CD4-positive, alpha-beta memory T cell (primary cell): Measurements from ENCODE around the gene GDPD2. TPM values are rescaled to one million over a fixed set of nuclear protein-coding genes. Genes with fewer than 3 reads are reported as not detected.

Experiments
- CTCF ChIA-PET: fragments of 350-600 bp; sonication (Branson Sonifier 250); formaldehyde crosslinking; loops from one replicate; lab custom pipeline; 2021; ENCODE audit warnings: inconsistent platforms; ENCODE audit not compliant: partially characterized antibody; lab: Charles Lee
- POLR2A ChIA-PET: fragments of 350-600 bp; sonication (Branson Sonifier 250); formaldehyde crosslinking; loops from one replicate; lab custom pipeline; 2021; ENCODE audit not compliant: partially characterized antibody; lab: Charles Lee
- DNase-seq, 5 donors: peaks; one replicate each; pipeline versions ENCODE4 v3.0.0 to v3.0.0-alpha.2; 2020 to 2022; ENCODE audit warnings: mixed read lengths in 1 of 5
- H3K27ac ChIP-seq: one replicate; pipeline ENCODE4 v1.7.0; 2013; ENCODE audit warnings: low read depth, low read length
- H3K27me3 ChIP-seq: 2 replicates; pipeline ENCODE4 v1.7.0; 2013; ENCODE audit warnings: mild to moderate bottlenecking, low read length, moderate library complexity; ENCODE audit not compliant: insufficient read depth
- H3K36me3 ChIP-seq: 2 replicates; pipeline ENCODE4 v1.7.0; 2013; ENCODE audit warnings: mild to moderate bottlenecking, low read length, moderate library complexity; ENCODE audit not compliant: insufficient read depth
- H3K4me1 ChIP-seq: 2 replicates; pipeline ENCODE4 v1.7.0; 2013; ENCODE audit warnings: mild to moderate bottlenecking, low read length, moderate library complexity; ENCODE audit not compliant: insufficient read depth
- H3K4me3 ChIP-seq, 2 donors: one replicate each; pipeline ENCODE4 v1.7.0; 2013; ENCODE audit warnings: low read length in 2 of 2, mild to moderate bottlenecking in 1 of 2
- H3K9me3 ChIP-seq, 2 donors: one replicate each; pipeline ENCODE4 v1.7.0; 2013; ENCODE audit warnings: low read length in 2 of 2, control low read depth in 1 of 2; ENCODE audit not compliant: control insufficient read depth in 1 of 2
- H3K27ac Mint-ChIP-seq, 7 donors: one replicate each; pipeline ENCODE4 v1.8.0; 2020 to 2021; ENCODE audit warnings: mixed read lengths in 7 of 7, mild to moderate bottlenecking in 6 of 7, inconsistent platforms in 3 of 7, moderate library complexity in 3 of 7
- H3K27me3 Mint-ChIP-seq, 2 donors: one replicate each; pipeline ENCODE4 v1.8.0; 2020 to 2021; ENCODE audit warnings: mixed read lengths in 2 of 2
- H3K36me3 Mint-ChIP-seq, 2 donors: one replicate each; pipeline ENCODE4 v1.8.0; 2020 to 2021; ENCODE audit warnings: mixed read lengths in 2 of 2, inconsistent platforms in 1 of 2, mild to moderate bottlenecking in 1 of 2
- H3K4me1 Mint-ChIP-seq, 4 donors: one replicate each; pipeline ENCODE4 v1.8.0; 2020 to 2021; ENCODE audit warnings: mixed read lengths in 4 of 4, mild to moderate bottlenecking in 1 of 4
- H3K4me3 Mint-ChIP-seq, 8 donors: one replicate each; pipeline ENCODE4 v1.8.0; 2020 to 2021; ENCODE audit warnings: mixed read lengths in 8 of 8, mild to moderate bottlenecking in 7 of 8, moderate library complexity in 6 of 8, inconsistent platforms in 3 of 8
- H3K9me3 Mint-ChIP-seq, 8 donors: one replicate each; pipeline ENCODE4 v1.8.0; 2020 to 2021; ENCODE audit warnings: mixed read lengths in 8 of 8, mild to moderate bottlenecking in 5 of 8, inconsistent platforms in 3 of 8, moderate library complexity in 1 of 8
- intact Hi-C: fragments of 100-400 bp; cut with micrococcal nuclease; formaldehyde crosslinking; loops from one replicate; pipeline ENCODE4 v1.15.1; 2023
- polyA plus RNA-seq, 2 donors: library from polyadenylated mRNA; unstranded; fragments of 300-500 nt; fragmentation: Illumina TruSeq; gene quantifications; one replicate each; pipeline ENCODE4 v1.2.3, GENCODE V29; 2021
- total RNA-seq, 2 experiments: library from RNA; stranded (reverse); gene quantifications; one replicate each; pipeline ENCODE4 v1.2.3, GENCODE V29; 2021

Gene GDPD2
- total and polyA plus RNA-seq, 4 experiments from 2014 or later: not detected

DNA sequence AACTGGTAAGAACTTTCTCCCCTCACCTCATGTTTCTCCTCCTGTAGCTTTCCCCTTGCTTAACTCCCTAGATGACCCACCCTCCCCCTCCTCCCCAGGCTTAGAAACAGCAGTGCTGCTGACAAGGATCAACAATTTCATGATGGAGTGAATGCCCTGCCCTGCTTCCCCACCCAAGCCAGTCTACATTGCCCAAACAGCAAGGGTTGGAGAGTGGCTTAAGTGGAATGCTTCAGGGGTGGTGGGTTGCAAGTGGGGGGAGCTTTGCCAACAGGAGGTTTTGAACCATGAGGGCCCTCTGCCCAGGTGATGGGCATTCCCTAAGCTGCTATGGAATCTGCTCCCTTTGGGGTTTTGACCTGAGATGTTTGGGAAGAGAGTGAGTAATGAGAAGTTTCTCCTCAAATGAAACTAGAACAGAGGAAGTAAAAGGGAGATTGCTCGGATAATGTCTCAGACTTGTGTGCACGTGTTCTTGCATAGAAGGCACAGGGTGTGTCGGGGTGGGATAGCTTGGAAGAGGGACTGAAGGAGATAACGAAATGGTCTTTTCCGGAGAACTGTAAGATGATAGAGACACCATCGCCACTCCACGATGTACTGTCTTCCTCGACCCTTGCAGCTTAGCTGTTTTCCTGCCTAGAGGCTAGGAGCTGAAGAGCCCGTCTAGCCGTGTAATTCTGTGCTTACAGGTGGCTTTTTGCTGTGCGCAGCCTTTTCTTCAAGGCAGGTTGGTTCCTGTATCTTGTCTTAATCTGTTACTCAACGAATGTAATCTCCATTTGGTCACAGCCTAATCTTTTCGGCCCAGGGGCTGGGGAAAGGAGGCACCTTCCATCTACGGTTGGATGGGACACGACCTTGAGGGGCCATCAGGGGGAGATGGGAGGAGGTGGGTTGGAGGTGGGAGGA is 10.1 kb downstream of the GDPD2 start:
- Histone ChIP-seq H3K4me1 (peaks cover 7% of the 10 kb centered on the region), H3K36me3 (no peaks in the 10 kb centered on the region), H3K27me3 (no peaks in the 10 kb centered on the region), H3K27ac (peak overlapping the region; percentile 11), H3K9me3 (no peaks in the 10 kb centered on the region), H3K4me3 (peak overlapping the region in 1 of 2 donors; percentile 82)
- Mint-ChIP-seq H3K27me3 (peaks cover 0 to 2% of the 10 kb centered on the region in 2 donors), H3K4me1 (peaks cover 2 to 26% (median 7%) of the 10 kb centered on the region in 4 donors), H3K9me3 (no peaks in the 10 kb centered on the region), H3K27ac (peak overlapping the region; percentile 86 to 95 (median 94)), H3K36me3 (peaks cover 0 to 3% of the 10 kb centered on the region in 2 donors), H3K4me3 (peak overlapping the region; percentile 89 to 95 (median 92))
- ChIA-PET CTCF (interaction anchor here (0.7 to 3.9 kb wide), 15 partner anchors 12 to 299 kb away, joined by 3 to 29 read pairs (median 4); partner anchors contain the start of genes DLG3 and IGBP1), POLR2A (interaction anchor here (0.9 to 3.2 kb wide), 6 partner anchors 11 to 300 kb away, joined by 3 to 19 read pairs (median 10); partner anchors contain the start of genes DLG3, IGBP1, KIF4A and PDZD11)
- DNase-seq: no peak
- intact Hi-C loops: loop anchor here (5.0 to 10.0 kb wide), 3 partner anchors 108 to 941 kb away; partner anchors contain the start of gene KIF4A

DNA sequence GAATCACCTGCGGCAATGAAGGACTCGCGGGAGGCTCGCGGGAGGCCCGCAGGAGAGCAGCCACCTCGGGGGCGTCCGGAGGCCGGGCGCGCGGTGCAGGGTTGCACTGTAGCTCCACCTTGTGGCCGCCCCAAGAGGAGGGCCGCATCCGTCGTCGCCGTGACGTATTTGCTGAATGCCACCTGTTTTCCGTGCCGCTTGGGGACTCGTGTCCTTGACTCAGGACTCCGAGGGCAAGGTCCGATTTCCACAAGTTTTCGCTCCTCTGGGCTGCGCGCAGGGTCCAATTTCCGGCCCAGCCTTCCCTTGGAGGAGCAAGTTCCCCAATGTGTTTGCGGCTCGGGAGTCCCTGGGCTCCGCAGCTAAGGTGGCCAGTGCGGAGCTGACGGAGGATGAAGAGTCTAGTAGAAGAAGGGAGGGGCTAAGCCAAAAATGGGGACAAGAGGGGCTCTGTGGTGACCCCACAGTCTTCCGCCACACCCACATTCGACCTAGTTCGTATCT is 10.8 kb downstream of the GDPD2 start:
- Histone ChIP-seq H3K27ac (peak overlapping the region; percentile 40), H3K9me3 (no peaks in the 10 kb centered on the region), H3K36me3 (no peaks in the 10 kb centered on the region), H3K4me1 (peaks cover 9% of the 10 kb centered on the region), H3K27me3 (no peaks in the 10 kb centered on the region), H3K4me3 (peak overlapping the region; percentile 69 to 82)
- ChIA-PET CTCF (interaction anchor here (1.1 to 3.9 kb wide), 14 partner anchors 11 to 300 kb away, joined by 3 to 29 read pairs (median 4); partner anchors contain the start of genes DLG3 and IGBP1), POLR2A (interaction anchor here (1.4 to 3.2 kb wide), 6 partner anchors 11 to 300 kb away, joined by 3 to 19 read pairs (median 13); partner anchors contain the start of genes DLG3 and IGBP1)
- peak; percentile 73 to 76 (median 76) for DNase-seq
- Mint-ChIP-seq H3K4me3 (peak overlapping the region; percentile 89 to 95 (median 92)), H3K36me3 (peaks cover 0 to 3% of the 10 kb centered on the region in 2 donors), H3K9me3 (no peaks in the 10 kb centered on the region), H3K4me1 (peaks cover 2 to 27% (median 11%) of the 10 kb centered on the region in 4 donors), H3K27ac (peak overlapping the region; percentile 86 to 95 (median 94)), H3K27me3 (peaks cover 0 to 2% of the 10 kb centered on the region in 2 donors)
- intact Hi-C loops: loop anchor here (1.0 to 10.0 kb wide), 7 partner anchors 21 to 942 kb away; partner anchors contain the start of genes IGBP1 and KIF4A

DNA sequence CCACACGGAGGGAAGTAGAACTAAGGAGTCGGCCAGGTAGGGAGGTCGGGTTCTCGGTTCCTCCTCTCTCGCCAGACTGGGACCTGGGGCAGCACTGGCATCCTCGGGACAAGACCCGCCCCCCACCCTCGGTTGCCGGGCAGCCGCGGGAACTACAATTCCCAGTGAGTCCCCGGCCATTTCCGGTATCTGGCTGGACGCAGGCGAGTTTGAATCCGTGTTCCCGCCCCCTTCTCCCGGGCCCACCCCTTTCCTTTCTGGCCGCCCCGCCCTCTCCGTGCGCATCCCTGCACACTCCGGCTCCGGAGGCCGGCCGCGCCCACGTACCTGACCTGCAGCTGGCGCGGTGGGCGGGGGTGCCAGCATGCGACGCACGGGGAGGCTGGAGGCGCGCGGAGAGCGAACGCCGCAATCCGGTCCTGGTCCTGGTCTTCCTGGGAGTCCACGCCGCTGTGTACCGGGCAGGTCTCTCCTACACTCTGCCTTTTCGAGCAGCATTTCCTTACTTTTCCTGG is 11.3 kb downstream of the GDPD2 start:
- Mint-ChIP-seq H3K27me3 (peaks cover 0 to 2% of the 10 kb centered on the region in 2 donors), H3K4me3 (peak overlapping the region; percentile 89 to 95 (median 92)), H3K27ac (peak overlapping the region; percentile 86 to 95 (median 94)), H3K4me1 (peaks cover 2 to 27% (median 13%) of the 10 kb centered on the region in 4 donors), H3K36me3 (peaks cover 0 to 3% of the 10 kb centered on the region in 2 donors), H3K9me3 (no peaks in the 10 kb centered on the region)
- H3K36me3 ChIP-seq: no peaks in the 10 kb centered on the region
- peak overlapping the region; percentile 69 to 82 for H3K4me3 ChIP-seq
- ChIA-PET CTCF (interaction anchor here (1.2 to 3.9 kb wide), 10 partner anchors 17 to 301 kb away, joined by 3 to 29 read pairs (median 4); partner anchors contain the start of gene IGBP1), POLR2A (interaction anchor here (1.2 to 3.2 kb wide), 7 partner anchors 10 to 301 kb away, joined by 3 to 19 read pairs (median 12); partner anchors contain the start of genes DLG3, IGBP1, KIF4A and PDZD11)
- peak overlapping the region; percentile 40 for H3K27ac ChIP-seq
- intact Hi-C loops: loop anchor here (1.0 to 10.0 kb wide), 7 partner anchors 20 to 942 kb away; partner anchors contain the start of genes IGBP1 and KIF4A
- DNase-seq: peak in 2 of 5 donors; percentile 23 to 51
- H3K4me1 ChIP-seq: peaks cover 12% of the 10 kb centered on the region
- H3K9me3 ChIP-seq: no peaks in the 10 kb centered on the region
- H3K27me3 ChIP-seq: no peaks in the 10 kb centered on the region

DNA sequence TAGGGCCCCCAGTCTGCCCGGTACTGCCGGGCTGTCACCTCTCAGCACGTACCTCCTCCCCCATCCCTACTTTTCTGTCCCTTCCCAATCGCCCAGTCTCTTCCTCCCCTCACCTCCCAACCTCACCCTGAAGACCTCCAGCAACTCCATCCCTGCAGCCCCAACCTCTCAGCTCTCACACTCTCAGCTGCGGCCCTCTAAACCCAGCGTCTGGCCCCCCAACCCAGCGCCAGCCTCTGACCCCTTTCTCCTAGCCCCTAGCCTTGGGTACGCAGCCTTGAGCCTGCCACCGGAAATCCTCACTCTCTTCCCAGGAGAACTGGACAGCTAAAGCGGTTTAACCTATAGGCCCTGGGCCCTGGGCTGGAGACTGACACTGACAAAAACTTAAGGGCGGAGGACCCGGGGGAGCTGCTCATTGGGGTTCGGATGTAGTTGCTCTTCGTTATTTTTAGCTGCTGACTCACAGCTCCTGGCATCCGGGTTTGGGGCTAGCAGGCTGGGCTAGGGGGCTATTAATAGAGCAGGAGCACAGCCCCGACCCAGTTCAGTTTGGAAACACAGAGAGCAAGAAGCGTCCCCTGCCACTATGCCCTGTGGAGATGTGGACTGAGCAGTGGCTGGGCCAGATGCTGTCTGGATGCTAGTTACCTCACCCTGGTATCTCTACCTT is 11.9 kb downstream of the GDPD2 start:
- Histone ChIP-seq H3K4me3 (peak overlapping the region in 1 of 2 donors; percentile 82), H3K27me3 (no peaks in the 10 kb centered on the region), H3K27ac (no peak overlapping the region), H3K9me3 (no peaks in the 10 kb centered on the region), H3K36me3 (no peaks in the 10 kb centered on the region), H3K4me1 (peaks cover 12% of the 10 kb centered on the region)
- intact Hi-C loops: loop anchor here (1.0 to 10.0 kb wide), 7 partner anchors 20 to 943 kb away; partner anchors contain the start of genes IGBP1 and KIF4A
- peak overlapping the region; percentile 76 to 88 (median 84) for H3K27ac Mint-ChIP-seq
- H3K4me1 Mint-ChIP-seq: peaks cover 2 to 27% (median 13%) of the 10 kb centered on the region in 4 donors
- CTCF ChIA-PET: interaction anchor here (0.8 to 3.9 kb wide), 12 partner anchors 9 to 302 kb away, joined by 3 to 29 read pairs (median 4); partner anchors contain the start of genes DLG3, IGBP1, KIF4A and PDZD11
- POLR2A ChIA-PET: interaction anchor here (1.2 to 3.2 kb wide), 7 partner anchors 10 to 302 kb away, joined by 3 to 19 read pairs (median 12); partner anchors contain the start of genes DLG3, IGBP1, KIF4A and PDZD11
- H3K36me3 Mint-ChIP-seq: peaks cover 0 to 3% of the 10 kb centered on the region in 2 donors
- H3K9me3 Mint-ChIP-seq: no peaks in the 10 kb centered on the region
- H3K4me3 Mint-ChIP-seq: peak overlapping the region; percentile 78 to 95 (median 88)
- DNase-seq: peak in 1 of 5 donors; percentile 55
- peaks cover 0 to 3% of the 10 kb centered on the region in 2 donors for H3K27me3 Mint-ChIP-seq

DNA sequence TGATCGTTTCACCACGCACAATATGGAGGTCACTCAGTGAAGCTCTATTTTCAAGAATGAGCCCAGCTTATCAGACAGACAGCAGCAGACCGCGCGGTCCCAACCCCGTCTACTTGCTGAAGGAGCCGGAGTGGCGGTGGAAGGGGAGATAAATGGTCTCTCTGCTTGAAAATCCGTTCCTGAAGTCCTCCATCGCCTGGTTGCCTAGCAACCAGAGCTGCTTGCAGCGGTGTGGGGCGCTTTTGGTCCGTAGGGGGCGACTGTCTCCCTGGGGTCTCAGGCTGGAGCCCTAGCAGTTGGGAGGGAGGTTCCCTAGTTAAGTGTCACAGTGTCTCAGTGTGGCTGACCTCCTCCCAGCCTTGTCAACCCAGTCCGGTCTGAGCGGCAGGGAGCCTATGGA is 13.2 kb downstream of the GDPD2 start:
- no peaks in the 10 kb centered on the region for H3K36me3 ChIP-seq
- CTCF ChIA-PET: interaction anchor here (0.5 to 2.0 kb wide), 5 partner anchors 8 to 31 kb away, joined by 3 to 8 read pairs (median 5); partner anchors contain the start of gene DLG3
- H3K4me3 ChIP-seq: no peak overlapping the region
- no peak overlapping the region for H3K4me3 Mint-ChIP-seq
- peaks cover 0 to 3% of the 10 kb centered on the region in 2 donors for H3K36me3 Mint-ChIP-seq
- H3K4me1 ChIP-seq: peaks cover 12% of the 10 kb centered on the region
- intact Hi-C loops: loop anchor here (10.0 kb wide), 2 partner anchors 112 to 142 kb away; partner anchors contain the start of gene KIF4A
- no peaks in the 10 kb centered on the region for H3K9me3 ChIP-seq
- peak overlapping the region in 3 of 7 donors; percentile 30 to 52 (median 47) for H3K27ac Mint-ChIP-seq
- no peaks in the 10 kb centered on the region for H3K27me3 ChIP-seq
- no peak overlapping the region for H3K27ac ChIP-seq
- peaks cover 6 to 7% of the 10 kb centered on the region in 2 donors for H3K27me3 Mint-ChIP-seq
- H3K9me3 Mint-ChIP-seq: no peaks in the 10 kb centered on the region
- POLR2A ChIA-PET: interaction anchor here (1.5 to 3.1 kb wide), 2 partner anchors 8 to 37 kb away, joined by 5 to 19 read pairs; partner anchors contain the start of gene DLG3
- peaks cover 2 to 27% (median 13%) of the 10 kb centered on the region in 4 donors for H3K4me1 Mint-ChIP-seq
- no peak for DNase-seq

DNA sequence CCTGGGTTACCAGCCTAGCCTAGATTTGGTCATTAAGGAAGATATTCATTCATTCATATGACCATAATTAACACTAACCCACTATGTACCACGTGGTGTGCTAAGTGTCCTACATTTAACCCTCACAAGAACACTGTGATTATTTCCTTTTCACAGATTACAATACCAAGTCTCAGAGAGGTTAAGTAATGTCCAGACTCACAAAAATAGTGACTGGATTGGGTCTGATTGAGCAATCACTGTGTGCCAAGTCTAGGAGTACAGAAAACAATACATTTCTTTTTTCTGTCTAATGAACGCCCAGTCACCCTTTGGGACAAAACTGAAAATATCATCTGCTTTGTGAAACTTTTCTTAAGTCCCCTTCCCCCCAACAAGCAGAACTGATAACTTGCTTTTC is 13.9 kb downstream of the GDPD2 start:
- peaks cover 0 to 3% of the 10 kb centered on the region in 2 donors for H3K36me3 Mint-ChIP-seq
- H3K4me1 Mint-ChIP-seq: peaks cover 2 to 27% (median 13%) of the 10 kb centered on the region in 4 donors
- Histone ChIP-seq H3K9me3 (no peaks in the 10 kb centered on the region), H3K4me3 (no peak overlapping the region), H3K4me1 (peaks cover 12% of the 10 kb centered on the region), H3K27ac (no peak overlapping the region), H3K36me3 (no peaks in the 10 kb centered on the region), H3K27me3 (no peaks in the 10 kb centered on the region)
- ChIA-PET POLR2A (no interaction called here), CTCF (no interaction called here)
- H3K27ac Mint-ChIP-seq: no peak overlapping the region
- DNase-seq: no peak
- H3K4me3 Mint-ChIP-seq: no peak overlapping the region
- H3K9me3 Mint-ChIP-seq: no peaks in the 10 kb centered on the region
- intact Hi-C loops: loop anchor here (10.0 kb wide), 2 partner anchors 112 to 142 kb away; partner anchors contain the start of gene KIF4A
- H3K27me3 Mint-ChIP-seq: peaks cover 9 to 12% of the 10 kb centered on the region in 2 donors
